ENCODE data around the gene P2RY4. TPM values are rescaled to one million over a fixed set of nuclear protein-coding genes. Genes with fewer than 3 reads are reported as not detected.

Gene P2RY4
- total and polyA plus RNA-seq, 2 donors (not counting 3 experiments of a cell fraction or from before 2014, with no cell fraction given): 0.22 TPM; not detected in 1

- DNase-seq (ENCODE audit: low read depth, low spot score): no peak
- intact Hi-C loops (cut with micrococcal nuclease): no loop called here
Measured at GRCh38 chrX:70234355-70234754, 25.6 kb downstream of the P2RY4 start, which contains the start of gene AWAT1. Gene AWAT1 (plus strand): TSS chrX:70234655. CDS start chrX:70234696, 41 bp downstream.

GRCh38 chrX:70231666-70232065 lies 28.3 kb downstream of the P2RY4 start:
- intact Hi-C loops (cut with micrococcal nuclease): no loop called here
- no TSS peak for BruUV-seq (replicated peaks)
- dilution Hi-C loops (cut with MboI; ENCODE audit: extremely low pct_ligation_motif_present, low sequenced_read_pairs): no loop called here

More at GRCh38 chrX:70234355-70234754, 25.6 kb downstream of the P2RY4 start, which contains the start of gene AWAT1:
- Histone ChIP-seq H3K9me1 (replicated peaks; ENCODE audit: control insufficient read depth, extremely low read depth, insufficient read depth, low read length) (no peaks in the 10 kb centered on the region), H3K79me2 (ENCODE audit: control insufficient read depth, insufficient read depth, low read length) (no peaks in the 10 kb centered on the region), H3K9ac (replicated peaks; ENCODE audit: extremely low read depth, insufficient read depth, low read length) (no peak within 1 kb of the TSS), H3K4me1 (ENCODE audit: control insufficient read depth, extremely low read depth, insufficient read depth, low read length) (no peaks in the 10 kb centered on the region), H3K36me3 (ENCODE audit: control insufficient read depth in 2 of 2, extremely low read depth in 1 of 2, insufficient read depth in 2 of 2, low read length in 2 of 2) (no peaks in the 10 kb centered on the region), H3K9me3 (replicated peaks; ENCODE audit: control insufficient read depth, insufficient read depth, low read length) (no peaks in the 10 kb centered on the region), H3K4me3 (replicated peaks in 1 of 3; ENCODE audit: insufficient read depth in 1 of 3, low read depth in 1 of 3, low read length in 3 of 3) (no peak within 1 kb of the TSS), H3K27me3 (ENCODE audit: control insufficient read depth in 2 of 2, insufficient read depth in 2 of 2, low read length in 2 of 2) (no peaks in the 10 kb centered on the region), H2AFZ (ENCODE audit: low read depth, low read length) (no peak within 1 kb of the TSS), H3K4me2 (ENCODE audit: insufficient read depth, low read length) (no peak within 1 kb of the TSS), H4K20me1 (replicated peaks; ENCODE audit: control insufficient read depth, extremely low read depth, insufficient read depth, low read length) (no peaks in the 10 kb centered on the region), H3K27ac (ENCODE audit: insufficient read depth, low read depth, low read length) (no peak within 1 kb of the TSS)
- CTCF ChIA-PET: no interaction called here
- FAIRE-seq: no peak
- TF ChIP-seq FOS (IDR thresholded peaks at IDR 0.05; ENCODE audit: borderline replicate concordance, insufficient read depth, low read length): no peak
- TF ChIP-seq EZH2 (IDR thresholded peaks at IDR 0.05; ENCODE audit: borderline replicate concordance, low read depth, low read length, severe bottlenecking): no peak
- POLR2A ChIA-PET: no interaction called here
- dilution Hi-C loops (cut with MboI; ENCODE audit: extremely low pct_ligation_motif_present, low sequenced_read_pairs): no loop called here
- no TSS peak for BruUV-seq (replicated peaks)

More at GRCh38 chrX:70231666-70232065, 28.3 kb downstream of the P2RY4 start:
- no peak overlapping the region for H3K4me3 ChIP-seq (replicated peaks in 1 of 3; ENCODE audit: insufficient read depth in 1 of 3, low read depth in 1 of 3, low read length in 3 of 3)
- H3K4me1 ChIP-seq (ENCODE audit: control insufficient read depth, extremely low read depth, insufficient read depth, low read length): no peaks in the 10 kb centered on the region
- no peaks in the 10 kb centered on the region for H3K9me3 ChIP-seq (replicated peaks; ENCODE audit: control insufficient read depth, insufficient read depth, low read length)
- no peak overlapping the region for H3K4me2 ChIP-seq (ENCODE audit: insufficient read depth, low read length)
- TF ChIP-seq GATA2 (IDR thresholded peaks at IDR 0.05; ENCODE audit: insufficient read depth, insufficient read length, low read depth, low read length) (no peak), FOS (IDR thresholded peaks at IDR 0.05; ENCODE audit: borderline replicate concordance, insufficient read depth, low read length) (no peak), JUN (IDR thresholded peaks at IDR 0.05; ENCODE audit: borderline replicate concordance, insufficient read depth, insufficient read length, low read depth) (no peak), EZH2 (IDR thresholded peaks at IDR 0.05; ENCODE audit: borderline replicate concordance, low read depth, low read length, severe bottlenecking) (no peak), CTCF (IDR thresholded peaks at IDR 0.05; ENCODE audit: extremely low read depth in 1 of 2, insufficient read depth in 1 of 2, low read depth in 1 of 2, low read length in 2 of 2) (no peak), POLR2A (IDR thresholded peaks at IDR 0.05; ENCODE audit: low read depth, low read length) (no peak), POLR2AphosphoS5 (IDR thresholded peaks at IDR 0.05; ENCODE audit: insufficient read depth, low read depth, low read length) (no peak), MYC (IDR thresholded peaks at IDR 0.05; ENCODE audit: low read depth, low read length) (no peak), MAX (IDR thresholded peaks at IDR 0.05; ENCODE audit: insufficient read depth, insufficient read length) (no peak)
- no peaks in the 10 kb centered on the region for H3K27me3 ChIP-seq (ENCODE audit: control insufficient read depth in 2 of 2, insufficient read depth in 2 of 2, low read length in 2 of 2)
- H3K27ac ChIP-seq (ENCODE audit: insufficient read depth, low read depth, low read length): no peak overlapping the region
- no peak overlapping the region for H3K9ac ChIP-seq (replicated peaks; ENCODE audit: extremely low read depth, insufficient read depth, low read length)
- H4K20me1 ChIP-seq (replicated peaks; ENCODE audit: control insufficient read depth, extremely low read depth, insufficient read depth, low read length): no peaks in the 10 kb centered on the region
- H3K79me2 ChIP-seq (ENCODE audit: control insufficient read depth, insufficient read depth, low read length): no peaks in the 10 kb centered on the region
- no peak for FAIRE-seq
- ChIA-PET POLR2A (no interaction called here), CTCF (no interaction called here)
- H3K9me1 ChIP-seq (replicated peaks; ENCODE audit: control insufficient read depth, extremely low read depth, insufficient read depth, low read length): no peaks in the 10 kb centered on the region
- H3K36me3 ChIP-seq (ENCODE audit: control insufficient read depth in 2 of 2, extremely low read depth in 1 of 2, insufficient read depth in 2 of 2, low read length in 2 of 2): no peaks in the 10 kb centered on the region
- H2AFZ ChIP-seq (ENCODE audit: low read depth, low read length): no peak overlapping the region
- DNase-seq (ENCODE audit: low read depth, low spot score): no peak

Data from endothelial cell of umbilical vein (primary cell).